B cell (primary cell): Measurements from ENCODE around the gene DIS3L2.

ENCODE experiments used
- EZH2 ChIP-seq: IDR thresholded peaks from 2 replicates; pipeline ENCODE4 v1.6.1; 2012; ENCODE audit warnings: borderline replicate concordance, low read depth, mild to moderate bottlenecking, moderate library complexity, low read length; ENCODE audit not compliant: insufficient read depth, poor library complexity, severe bottlenecking
- TF ChIP-seq, protein P1 (sequence below): fragments of 200-600 bp; IDR thresholded peaks from one replicate; pipeline ENCODE4 v1.8.0; 2022; ENCODE audit warnings: antibody characterized with exemption, mild to moderate bottlenecking

DNA sequence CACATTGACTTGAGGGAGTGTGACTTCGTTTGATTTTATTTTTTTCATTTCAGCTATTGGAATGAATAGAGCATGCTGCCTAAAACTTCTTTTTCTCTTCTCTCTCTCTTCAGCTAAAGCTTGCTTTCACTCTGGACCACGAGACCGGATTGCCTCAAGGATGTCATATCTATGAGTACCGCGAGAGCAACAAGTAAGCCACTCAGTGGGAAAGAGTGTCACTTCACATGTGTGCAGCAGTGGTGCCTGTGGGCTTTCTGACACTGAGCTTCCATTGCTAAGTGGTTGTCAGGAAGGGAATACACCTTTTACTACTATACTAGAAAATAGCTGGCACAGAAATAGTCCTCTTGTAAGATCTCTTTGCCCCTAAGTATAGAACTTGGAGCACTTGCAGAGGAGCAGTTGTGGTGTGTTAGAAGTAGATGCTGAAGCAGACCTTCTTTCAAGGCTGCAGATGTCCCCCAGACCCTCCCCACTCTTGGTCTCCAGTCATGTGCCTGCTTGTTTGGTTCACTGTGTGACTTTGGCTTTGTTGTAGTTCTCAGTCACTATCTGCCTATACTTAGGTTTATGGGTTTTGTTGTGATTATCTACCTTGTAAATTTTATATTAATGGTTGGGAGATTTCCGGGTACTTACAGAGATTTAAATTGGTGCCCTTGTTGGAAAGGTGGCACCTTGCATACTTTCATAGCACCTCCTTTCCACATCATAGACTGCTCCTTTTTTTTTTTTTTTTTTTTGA is 338.6 kb downstream of the DIS3L2 start:
- TF ChIP-seq EZH2: no peak
- TF ChIP-seq, protein P1, sequence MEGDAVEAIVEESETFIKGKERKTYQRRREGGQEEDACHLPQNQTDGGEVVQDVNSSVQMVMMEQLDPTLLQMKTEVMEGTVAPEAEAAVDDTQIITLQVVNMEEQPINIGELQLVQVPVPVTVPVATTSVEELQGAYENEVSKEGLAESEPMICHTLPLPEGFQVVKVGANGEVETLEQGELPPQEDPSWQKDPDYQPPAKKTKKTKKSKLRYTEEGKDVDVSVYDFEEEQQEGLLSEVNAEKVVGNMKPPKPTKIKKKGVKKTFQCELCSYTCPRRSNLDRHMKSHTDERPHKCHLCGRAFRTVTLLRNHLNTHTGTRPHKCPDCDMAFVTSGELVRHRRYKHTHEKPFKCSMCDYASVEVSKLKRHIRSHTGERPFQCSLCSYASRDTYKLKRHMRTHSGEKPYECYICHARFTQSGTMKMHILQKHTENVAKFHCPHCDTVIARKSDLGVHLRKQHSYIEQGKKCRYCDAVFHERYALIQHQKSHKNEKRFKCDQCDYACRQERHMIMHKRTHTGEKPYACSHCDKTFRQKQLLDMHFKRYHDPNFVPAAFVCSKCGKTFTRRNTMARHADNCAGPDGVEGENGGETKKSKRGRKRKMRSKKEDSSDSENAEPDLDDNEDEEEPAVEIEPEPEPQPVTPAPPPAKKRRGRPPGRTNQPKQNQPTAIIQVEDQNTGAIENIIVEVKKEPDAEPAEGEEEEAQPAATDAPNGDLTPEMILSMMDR: no peak
